A673 (cell line): Measurements from ENCODE around the gene FAM177B. TPM values are rescaled to one million over a fixed set of nuclear protein-coding genes. Genes with fewer than 3 reads are reported as not detected.

Experiments used
- BruUV-seq: library from RNA; stranded (reverse); fragments of 400-500 nt; replicated peaks from 2 replicates; lab custom pipeline; 2021; lab: Mats Ljungman, UMichigan
- CTCF ChIA-PET: fragments of 300-600 bp; sonication (Branson Sonifier 250); formaldehyde crosslinking; loops from one replicate; lab custom pipeline; 2022; ENCODE audit warnings: antibody characterized with exemption; lab: Charles Lee
- POLR2A ChIA-PET: fragments of 300-600 bp; sonication (Branson Sonifier 250); formaldehyde crosslinking; loops from one replicate; lab custom pipeline; 2022; ENCODE audit warnings: antibody characterized with exemption; ENCODE audit not compliant: low non-redundant PET; lab: Charles Lee
- DNase-seq: peaks from one replicate; pipeline ENCODE4 v3.0.0-alpha.2; 2015; ENCODE audit warnings: low spot score
- H3K27ac ChIP-seq: fragments of 200-600 bp; sonication (generic); 2 replicates; pipeline ENCODE4 v1.5.1; 2016; ENCODE audit warnings: mixed run types, low read depth, mild to moderate bottlenecking, mixed read lengths, antibody characterized with exemption, low read length; ENCODE audit not compliant: poor library complexity, severe bottlenecking
- H3K27me3 ChIP-seq: fragments of 200-600 bp; sonication (generic); replicated peaks from 2 replicates; pipeline ENCODE4 v1.6.1; 2017; ENCODE audit warnings: mixed run types, low read depth, mild to moderate bottlenecking, mixed read lengths, antibody characterized with exemption, low read length; ENCODE audit not compliant: insufficient read depth, poor library complexity
- H3K36me3 ChIP-seq: fragments of 200-600 bp; sonication (generic); 2 replicates; pipeline ENCODE4 v1.6.1; 2016; ENCODE audit warnings: mixed run types, mild to moderate bottlenecking, mixed read lengths, antibody characterized with exemption, low read length; ENCODE audit not compliant: insufficient read depth, poor library complexity, severe bottlenecking
- H3K4me1 ChIP-seq: fragments of 200-600 bp; sonication (generic); 2 replicates; pipeline ENCODE4 v1.6.1; 2017; ENCODE audit warnings: mixed run types, mild to moderate bottlenecking, mixed read lengths, antibody characterized with exemption, low read length; ENCODE audit not compliant: insufficient read depth, poor library complexity, severe bottlenecking
- H3K4me3 ChIP-seq: fragments of 200-600 bp; sonication (generic); 2 replicates; pipeline ENCODE4 v1.5.1; 2016; ENCODE audit warnings: low read depth, mixed run types, mild to moderate bottlenecking, mixed read lengths, low read length; ENCODE audit not compliant: poor library complexity, severe bottlenecking
- H3K9me3 ChIP-seq: fragments of 200-600 bp; sonication (generic); 2 replicates; pipeline ENCODE4 v1.6.1; 2016; ENCODE audit warnings: mixed run types, low read depth, mild to moderate bottlenecking, mixed read lengths, antibody characterized with exemption, low read length; ENCODE audit not compliant: poor library complexity, severe bottlenecking
- EZH2 ChIP-seq: fragments of 200-600 bp; sonication (generic); IDR thresholded peaks from 2 replicates; pipeline ENCODE4 v1.6.1; 2017; ENCODE audit warnings: borderline replicate concordance, low read depth, mild to moderate bottlenecking, mixed read lengths, antibody characterized with exemption, low read length; ENCODE audit not compliant: poor library complexity, severe bottlenecking
- intact Hi-C: fragments of 100-400 bp; cut with micrococcal nuclease; formaldehyde crosslinking; loops from one replicate; pipeline ENCODE4 v1.10.0; 2022; ENCODE audit not compliant: unreplicated experiment
- total RNA-seq: library from RNA; stranded (reverse); gene quantifications from 2 replicates; pipeline ENCODE4 v1.2.3, GENCODE V29; 2021
- TF ChIP-seq, protein P1 (sequence below): fragments of 300-800, 200-600 bp; sonication (generic); conservative IDR thresholded peaks from 2 replicates; pipeline ENCODE4 v1.5.1; 2017; ENCODE audit warnings: low read depth, mild to moderate bottlenecking, antibody characterized with exemption, low read length, moderate library complexity, mixed read lengths

Gene FAM177B
- total RNA-seq, 1 experiment from 2014 or later: not detected

DNA sequence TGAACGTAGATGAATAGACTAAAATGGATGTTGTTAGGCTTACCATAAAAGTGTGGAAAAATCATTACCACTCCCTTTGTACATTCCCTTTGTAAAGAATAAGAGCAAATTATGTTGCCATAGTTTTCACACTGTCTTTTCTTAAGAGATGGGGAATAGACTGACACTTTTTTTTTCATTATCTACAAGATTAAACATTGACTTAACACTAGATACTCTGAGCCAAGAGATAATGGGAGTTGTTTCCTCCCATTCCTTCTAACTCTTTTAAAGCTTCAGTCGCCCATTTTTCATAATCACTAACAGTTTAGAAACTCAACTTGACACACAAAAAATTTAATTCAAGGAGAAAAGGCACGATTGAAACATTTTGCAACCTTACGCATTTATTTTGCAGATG lies 34.8 kb upstream of the FAM177B start:
- CTCF ChIA-PET: no interaction called here
- no peak overlapping the region for H3K4me3 ChIP-seq
- peaks cover 4% of the 10 kb centered on the region for H3K36me3 ChIP-seq
- no peaks in the 10 kb centered on the region for H3K4me1 ChIP-seq
- intact Hi-C loops: no loop called here
- peaks cover 6% of the 10 kb centered on the region for H3K9me3 ChIP-seq
- POLR2A ChIA-PET: no interaction called here
- TF ChIP-seq EZH2: no peak
- TF ChIP-seq, protein P1, sequence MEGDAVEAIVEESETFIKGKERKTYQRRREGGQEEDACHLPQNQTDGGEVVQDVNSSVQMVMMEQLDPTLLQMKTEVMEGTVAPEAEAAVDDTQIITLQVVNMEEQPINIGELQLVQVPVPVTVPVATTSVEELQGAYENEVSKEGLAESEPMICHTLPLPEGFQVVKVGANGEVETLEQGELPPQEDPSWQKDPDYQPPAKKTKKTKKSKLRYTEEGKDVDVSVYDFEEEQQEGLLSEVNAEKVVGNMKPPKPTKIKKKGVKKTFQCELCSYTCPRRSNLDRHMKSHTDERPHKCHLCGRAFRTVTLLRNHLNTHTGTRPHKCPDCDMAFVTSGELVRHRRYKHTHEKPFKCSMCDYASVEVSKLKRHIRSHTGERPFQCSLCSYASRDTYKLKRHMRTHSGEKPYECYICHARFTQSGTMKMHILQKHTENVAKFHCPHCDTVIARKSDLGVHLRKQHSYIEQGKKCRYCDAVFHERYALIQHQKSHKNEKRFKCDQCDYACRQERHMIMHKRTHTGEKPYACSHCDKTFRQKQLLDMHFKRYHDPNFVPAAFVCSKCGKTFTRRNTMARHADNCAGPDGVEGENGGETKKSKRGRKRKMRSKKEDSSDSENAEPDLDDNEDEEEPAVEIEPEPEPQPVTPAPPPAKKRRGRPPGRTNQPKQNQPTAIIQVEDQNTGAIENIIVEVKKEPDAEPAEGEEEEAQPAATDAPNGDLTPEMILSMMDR: no peak
- DNase-seq: no peak
- H3K27me3 ChIP-seq: no peaks in the 10 kb centered on the region
- no peak overlapping the region for H3K27ac ChIP-seq
- BruUV-seq: no TSS peak

DNA sequence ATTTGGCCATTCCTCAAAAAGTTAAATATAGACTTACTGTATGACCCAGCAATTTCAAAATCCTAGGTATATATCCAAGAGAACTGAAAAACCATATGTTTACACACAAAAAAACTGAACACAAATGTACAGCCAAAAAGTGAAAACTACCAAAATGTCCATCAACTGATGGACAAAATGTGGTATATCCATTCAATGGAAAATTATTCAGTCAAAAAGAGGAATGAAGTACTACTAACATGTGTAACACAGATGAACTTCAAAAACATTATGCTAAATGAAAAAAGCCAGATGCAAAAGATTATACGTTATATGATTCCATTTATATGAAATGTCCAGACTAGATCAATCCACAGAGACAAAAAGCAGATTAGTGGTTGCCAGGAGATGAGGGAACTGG lies 32.7 kb upstream of the FAM177B start:
- no peak for DNase-seq
- no peaks in the 10 kb centered on the region for H3K27me3 ChIP-seq
- no TSS peak for BruUV-seq
- H3K4me3 ChIP-seq: no peak overlapping the region
- intact Hi-C loops: no loop called here
- ChIA-PET POLR2A (no interaction called here), CTCF (no interaction called here)
- peaks cover 6% of the 10 kb centered on the region for H3K9me3 ChIP-seq
- no peak overlapping the region for H3K27ac ChIP-seq
- TF ChIP-seq EZH2: no peak
- TF ChIP-seq, protein P1: no peak
- peaks cover 4% of the 10 kb centered on the region for H3K36me3 ChIP-seq
- H3K4me1 ChIP-seq: no peaks in the 10 kb centered on the region

DNA sequence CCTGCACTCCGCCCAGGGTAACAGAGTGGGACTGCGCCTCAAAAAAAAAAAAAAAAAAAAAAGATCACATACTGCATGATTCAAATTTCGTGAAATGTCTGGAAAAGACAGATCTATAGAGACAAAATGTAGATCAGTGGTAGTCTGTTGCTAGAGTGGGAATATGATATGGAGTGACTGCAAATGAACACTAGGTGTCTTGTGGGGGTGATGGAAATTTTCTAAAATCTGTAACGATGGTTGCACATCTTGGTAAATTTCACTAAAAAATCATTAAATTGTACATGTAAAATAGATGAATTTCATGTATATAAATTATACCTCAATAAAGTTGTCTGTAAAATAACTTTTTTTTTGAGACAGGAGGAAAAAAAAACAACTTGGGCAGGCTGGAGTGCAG lies 30.2 kb upstream of the FAM177B start:
- H3K27ac ChIP-seq: no peak overlapping the region
- H3K4me1 ChIP-seq: peaks cover 8% of the 10 kb centered on the region
- peaks cover 6% of the 10 kb centered on the region for H3K9me3 ChIP-seq
- TF ChIP-seq EZH2: no peak
- TF ChIP-seq, protein P1: no peak
- intact Hi-C loops: no loop called here
- no TSS peak for BruUV-seq
- H3K4me3 ChIP-seq: no peak overlapping the region
- peaks cover 4% of the 10 kb centered on the region for H3K36me3 ChIP-seq
- CTCF ChIA-PET: no interaction called here
- no peaks in the 10 kb centered on the region for H3K27me3 ChIP-seq
- no peak for DNase-seq
- POLR2A ChIA-PET: no interaction called here
